ENCODE measurements around the gene EXT2. TPM values are rescaled to one million over a fixed set of nuclear protein-coding genes. Genes with fewer than 3 reads are reported as not detected.

EXT2 gene
- 65.9 and 76.0 TPM in 2 replicates for total RNA-seq (2013; cell fraction: nucleolus; rRNA removed)
- total RNA-seq (2014; rRNA removed), result 19.0 and 23.8 TPM in 2 replicates
- 12.6 and 16.1 TPM in 2 replicates for total RNA-seq (2014; rRNA removed; fragmentation: Illumina TruSeq; extraction: Trizol)
- total RNA-seq (2021), result 17.1 and 20.5 TPM in 2 replicates
- polyA plus RNA-seq (2011; ENCODE audit: low read depth), result 5.7 TPM
- 26.7 and 31.4 TPM in 2 replicates for polyA plus RNA-seq (2011; rRNA removed)
- polyA plus RNA-seq (2011; cell fraction: cytosol; rRNA removed), result 24.4 and 28.4 TPM in 2 replicates
- 25.9 and 32.1 TPM in 2 replicates for polyA plus RNA-seq (2011; cell fraction: nucleus; rRNA removed)
- 8.1 and 9.8 TPM in 2 replicates for polyA plus RNA-seq (2012)
- polyA plus RNA-seq (2014; fragmentation: Illumina TruSeq; extraction: Trizol), result 12.8 and 18.0 TPM in 2 replicates
- polyA plus RNA-seq (2014; fragmentation: Nextera tagmentation; extraction: Ambion mirVana), result 1 to 10 TPM; 3.8 to 6.6 TPM
- polyA plus RNA-seq (2014; rRNA removed), result 15.5 and 17.0 TPM in 2 replicates
- 10 to 100 TPM; 18.7 to 22.8 TPM for polyA plus RNA-seq (2016; fragmentation: Nextera tagmentation; extraction: Ambion mirVana)
- polyA minus RNA-seq (2011; rRNA and poly(A)+ RNA removed), result 48.2 and 49.8 TPM in 2 replicates
- polyA minus RNA-seq (2011; cell fraction: cytosol; rRNA and poly(A)+ RNA removed), result 15.0 TPM in 2 replicates
- polyA minus RNA-seq (2011; cell fraction: nucleus; rRNA and poly(A)+ RNA removed), result 47.0 and 74.6 TPM in 2 replicates
- percentile 67 among the genes with signal in this experiment for Bru-seq, nascent RNA
- percentile 66 among the genes with signal in this experiment for BruChase-seq, experiment 1, labeled RNA remaining after a 6-hour chase
- percentile 64 among the genes with signal in this experiment for BruChase-seq, experiment 2, labeled RNA remaining after a 2-hour chase
- long read RNA-seq, experiment 1, transcript EXT2-210 (14 exons, 3,136 nt), result major isoform, 12 of 13 reads
- long read RNA-seq, experiment 1, partial matches to known transcripts, result 0 of 13 reads
- long read RNA-seq, experiment 1, other reads (novel, unspliced or antisense), result 1 of 13 reads
- long read RNA-seq, experiment 2, transcript EXT2-210 (14 exons, 3,136 nt), result major isoform, 134 of 177 reads
- long read RNA-seq, experiment 2, partial matches to known transcripts, result 20 of 177 reads
- long read RNA-seq, experiment 2, other reads (novel, unspliced or antisense), result 20 of 177 reads

- in situ Hi-C loops (cut with MboI) (no loop called here), intact Hi-C loops (cut with micrococcal nuclease; ENCODE audit: unreplicated experiment) (loop anchor here (10.0 kb wide), 1 partner anchor 529 kb away; no protein-coding TSS in a partner anchor)
- ChIA-PET SMC1A (ENCODE audit: uncharacterized antibody, unreplicated experiment) (interaction anchor here (1.0 to 4.8 kb wide), 3 partner anchors 9 to 17 kb away, joined by 3 to 36 read pairs (median 8); no protein-coding TSS in a partner anchor), CTCF (interaction anchor here (0.6 to 5.3 kb wide), 24 partner anchors 9 to 450 kb away, joined by 3 to 107 read pairs (median 8); partner anchors contain the start of gene ACCS), RAD21 (ENCODE audit: unreplicated experiment) (interaction anchor here (0.6 to 1.2 kb wide), 2 partner anchors 8 to 190 kb away, joined by 4 read pairs; no protein-coding TSS in a partner anchor), POLR2A (interaction anchor here (0.9 to 1.7 kb wide), 2 partner anchors 28 to 30 kb away, joined by 3 read pairs; partner anchors contain the start of gene ACCS)
- H3K4me1 ChIP-seq (ENCODE audit: control insufficient read depth, insufficient read depth, low read length), result no peaks in the 10 kb centered on the region; the same call in 1 of the 2 replicates
- H3K27me3 ChIP-seq (replicated peaks in 1 of 2; ENCODE audit: control insufficient read depth in 2 of 2, insufficient read depth in 2 of 2, low read length in 1 of 2), result no peaks in the 10 kb centered on the region; a peak in 1 of 4 replicates
- no peak for FAIRE-seq
- H2AFZ ChIP-seq (ENCODE audit: control insufficient read depth, low read depth, low read length), result peak within 1 kb of the TSS; percentile 78
- no peaks in the 10 kb centered on the region for H4K20me1 ChIP-seq (ENCODE audit: control insufficient read depth, insufficient read depth)
- H3K9ac ChIP-seq (ENCODE audit: control insufficient read depth, insufficient read depth, low read length), result peak within 1 kb of the TSS; percentile 65
- H3K36me3 ChIP-seq (ENCODE audit: control insufficient read depth in 2 of 2, insufficient read depth in 2 of 2, low read length in 1 of 2), result no peaks in the 10 kb centered on the region
- H3K9me3 ChIP-seq (replicated peaks; ENCODE audit: control insufficient read depth, insufficient read depth, low read length), result no peaks in the 10 kb centered on the region
- DNase-seq (ENCODE audit: low read depth, low spot score), result no peak
- ATAC-seq, result peak; percentile 96
- no peak within 1 kb of the TSS for H3K27ac ChIP-seq (ENCODE audit: control insufficient read depth, insufficient read depth)
- H3K79me2 ChIP-seq (ENCODE audit: control insufficient read depth, insufficient read depth, low read length), result no peaks in the 10 kb centered on the region; the same call in none of the 2 replicates
- WGBS (ENCODE audit: insufficient coverage, insufficient replicate concordance, low lambda C conversion rate, missing lambda C conversion rate), result under 1% methylated on average over 62 of the region's 83 CpGs
- BruUV-seq (replicated peaks), result no TSS peak
- peak within 1 kb of the TSS; percentile 90 for H3K4me2 ChIP-seq (ENCODE audit: control insufficient read depth, insufficient read depth)
- H3K4me3 ChIP-seq, result peak within 1 kb of the TSS; percentile 85
- TF ChIP-seq NR2C1 (IDR thresholded peaks at IDR 0.05) (no peak), RELA (IDR thresholded peaks at IDR 0.05; ENCODE audit: borderline replicate concordance, partially characterized antibody) (no peak), CBX5 (IDR thresholded peaks at IDR 0.05; ENCODE audit: low read depth) (no peak), NR2C2 (IDR thresholded peaks at IDR 0.05; ENCODE audit: borderline replicate concordance, control insufficient read depth, insufficient read length, low read depth) (no peak), ZNF384 (IDR thresholded peaks at IDR 0.05; ENCODE audit: borderline replicate concordance, low read depth, low read length) (no peak), JUND (IDR thresholded peaks at IDR 0.05; ENCODE audit: low read depth, low read length) (no peak), ESRRA (IDR thresholded peaks at IDR 0.05; ENCODE audit: low read length) (no peak), E2F8 (IDR thresholded peaks at IDR 0.05; ENCODE audit: low read depth, partially characterized antibody) (no peak), POLR2AphosphoS5 (IDR thresholded peaks at IDR 0.05; ENCODE audit: low read length) (0 out of 2 replicates have a peak, but pooled peaks have one; percentile 26), MTA3 (IDR thresholded peaks at IDR 0.05; ENCODE audit: borderline replicate concordance, low read length) (no peak), POLR2AphosphoS2 (IDR thresholded peaks at IDR 0.05; ENCODE audit: low read depth, low read length) (no peak)
- TF ChIP-seq, protein P1, sequence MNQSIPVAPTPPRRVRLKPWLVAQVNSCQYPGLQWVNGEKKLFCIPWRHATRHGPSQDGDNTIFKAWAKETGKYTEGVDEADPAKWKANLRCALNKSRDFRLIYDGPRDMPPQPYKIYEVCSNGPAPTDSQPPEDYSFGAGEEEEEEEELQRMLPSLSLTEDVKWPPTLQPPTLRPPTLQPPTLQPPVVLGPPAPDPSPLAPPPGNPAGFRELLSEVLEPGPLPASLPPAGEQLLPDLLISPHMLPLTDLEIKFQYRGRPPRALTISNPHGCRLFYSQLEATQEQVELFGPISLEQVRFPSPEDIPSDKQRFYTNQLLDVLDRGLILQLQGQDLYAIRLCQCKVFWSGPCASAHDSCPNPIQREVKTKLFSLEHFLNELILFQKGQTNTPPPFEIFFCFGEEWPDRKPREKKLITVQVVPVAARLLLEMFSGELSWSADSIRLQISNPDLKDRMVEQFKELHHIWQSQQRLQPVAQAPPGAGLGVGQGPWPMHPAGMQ (IDR thresholded peaks at IDR 0.05; ENCODE audit: borderline replicate concordance), result no peak
Observed at GRCh38 chr11:44095506-44096359, at the start of gene EXT2. TSS of gene EXT2 (plus strand) at chr11:44095678. CDS start at chr11:44107713, 12,035 bp downstream.

All from GM12878 (cell line).